ENCODE measurements around the gene SLAIN2.
A peak's percentile ranks its signal among the peaks of the same experiment; 100 is the strongest.

Gene SLAIN2

DNA sequence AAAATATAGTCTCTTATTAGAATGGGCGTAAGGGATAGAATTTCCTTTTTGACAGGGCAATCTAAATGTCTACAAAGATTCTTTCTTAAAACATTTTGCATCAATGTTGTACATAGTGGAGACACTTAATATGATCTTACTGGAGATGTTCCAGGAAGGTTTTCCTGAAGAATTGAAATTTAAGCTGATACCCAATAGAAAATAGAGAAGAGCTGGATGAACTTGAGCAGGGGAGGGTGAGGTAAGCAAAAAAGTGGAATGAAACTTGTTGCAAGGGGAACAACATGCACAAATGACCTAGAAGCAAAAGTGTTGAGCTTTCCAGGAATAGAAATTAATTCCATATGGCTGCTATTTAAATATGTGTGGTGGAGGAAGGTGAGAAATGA, 19.7 kb downstream of the SLAIN2 start:
- TF ChIP-seq CTCF (IDR thresholded peaks at IDR 0.05; ENCODE audit: low read depth, low read length): no peak
- H3K4me3 ChIP-seq (ENCODE audit: low read depth, low read length): no peak overlapping the region
- DNase-seq (ENCODE audit: low read depth, low spot score): peak; percentile 55
- in situ Hi-C loops (cut with HindIII; ENCODE audit: low sequenced_read_pairs): no loop called here

DNA sequence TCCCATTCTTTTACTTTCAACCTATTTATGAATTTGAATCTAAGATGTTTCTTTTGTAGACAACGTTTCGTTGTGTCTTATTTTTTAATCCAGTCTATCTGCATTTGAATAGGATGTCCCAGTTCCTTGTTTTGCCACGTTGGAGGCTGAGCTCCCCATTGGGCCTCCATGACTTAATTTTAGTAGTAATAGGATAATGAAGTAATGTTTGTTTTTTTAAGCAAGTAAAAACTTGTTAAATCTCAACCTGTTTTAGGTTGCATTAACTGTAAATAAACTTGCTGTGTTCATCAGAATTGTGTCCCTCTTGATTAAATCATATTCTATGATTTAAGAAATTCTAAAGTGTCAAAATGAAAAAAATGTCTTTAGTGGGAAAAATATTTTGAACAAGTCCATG, 25.3 kb downstream of the SLAIN2 start:
- H3K4me3 ChIP-seq (ENCODE audit: low read depth, low read length): no peak overlapping the region
- in situ Hi-C loops (cut with HindIII; ENCODE audit: low sequenced_read_pairs): no loop called here
- no peak for DNase-seq (ENCODE audit: low read depth, low spot score)
- no peak for TF ChIP-seq CTCF (IDR thresholded peaks at IDR 0.05; ENCODE audit: low read depth, low read length)

- no peak for TF ChIP-seq CTCF (IDR thresholded peaks at IDR 0.05; ENCODE audit: low read depth, low read length)
- no peak overlapping the region for H3K4me3 ChIP-seq (ENCODE audit: low read depth, low read length)
- DNase-seq (ENCODE audit: low read depth, low spot score): no peak
- in situ Hi-C loops (cut with HindIII; ENCODE audit: low sequenced_read_pairs): no loop called here
Measured at GRCh38 chr4:48367016-48367415, 25.7 kb downstream of the SLAIN2 start.

GRCh38 chr4:48368389-48368788, 27.1 kb downstream of the SLAIN2 start:
- H3K4me3 ChIP-seq (ENCODE audit: low read depth, low read length): no peak overlapping the region
- no peak for DNase-seq (ENCODE audit: low read depth, low spot score)
- no peak for TF ChIP-seq CTCF (IDR thresholded peaks at IDR 0.05; ENCODE audit: low read depth, low read length)
- in situ Hi-C loops (cut with HindIII; ENCODE audit: low sequenced_read_pairs): no loop called here

- in situ Hi-C loops (cut with HindIII; ENCODE audit: low sequenced_read_pairs): no loop called here
- no peak for TF ChIP-seq CTCF (IDR thresholded peaks at IDR 0.05; ENCODE audit: low read depth, low read length)
- DNase-seq (ENCODE audit: low read depth, low spot score): no peak
- no peak overlapping the region for H3K4me3 ChIP-seq (ENCODE audit: low read depth, low read length)
Measured at GRCh38 chr4:48369248-48369647, 27.9 kb downstream of the SLAIN2 start.

GRCh38 chr4:48369771-48370170, 28.4 kb downstream of the SLAIN2 start:
- DNase-seq (ENCODE audit: low read depth, low spot score): no peak
- TF ChIP-seq CTCF (IDR thresholded peaks at IDR 0.05; ENCODE audit: low read depth, low read length): no peak
- no peak overlapping the region for H3K4me3 ChIP-seq (ENCODE audit: low read depth, low read length)
- in situ Hi-C loops (cut with HindIII; ENCODE audit: low sequenced_read_pairs): no loop called here
